IPS-18c (cell line): Measurements from ENCODE around the gene SSX4.
"Not testable (repeated sequence)": the region's sequence is repeated elsewhere in the genome, so short reads cannot be mapped to it uniquely, and the experiment has no call there.

Experiments used
- H3K4me3 ChIP-seq: 2 replicates; pipeline ENCODE4 v1.7.0; 2013; ENCODE audit warnings: low read depth, mild to moderate bottlenecking, low read length, moderate library complexity; ENCODE audit not compliant: insufficient read depth
- H3K9me3 ChIP-seq: one replicate; pipeline ENCODE4 v1.6.1; 2013; ENCODE audit warnings: mild to moderate bottlenecking, low read length, moderate library complexity; ENCODE audit not compliant: control insufficient read depth, insufficient read depth

Gene SSX4, protein sequence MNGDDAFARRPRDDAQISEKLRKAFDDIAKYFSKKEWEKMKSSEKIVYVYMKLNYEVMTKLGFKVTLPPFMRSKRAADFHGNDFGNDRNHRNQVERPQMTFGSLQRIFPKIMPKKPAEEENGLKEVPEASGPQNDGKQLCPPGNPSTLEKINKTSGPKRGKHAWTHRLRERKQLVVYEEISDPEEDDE

DNA sequence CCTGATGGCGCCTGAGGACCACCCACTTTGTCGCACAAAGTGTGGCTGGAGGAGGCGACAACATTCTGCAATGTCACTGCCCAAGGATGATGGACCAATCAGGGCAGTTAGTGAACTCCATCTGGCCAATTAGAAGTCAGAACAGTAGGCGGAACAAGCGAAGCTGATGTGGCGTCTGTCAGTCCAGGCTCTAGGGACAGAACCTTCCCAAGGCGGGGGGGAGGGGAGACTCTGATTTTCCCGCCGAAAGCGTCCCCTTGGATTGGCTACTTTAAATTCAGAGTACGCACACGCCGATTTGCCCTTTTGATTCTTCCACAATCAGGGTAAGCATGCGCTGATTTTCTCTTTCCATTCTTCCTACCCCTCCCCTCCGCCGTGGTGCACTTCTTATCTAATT, at the start of gene SSX4:
Gene SSX4, plus strand, starts transcription at position 301 of the 400 bp plus-strand sequence. CDS start 515 bp downstream, outside the sequence.
- H3K9me3 ChIP-seq: not testable (repeated sequence)

DNA sequence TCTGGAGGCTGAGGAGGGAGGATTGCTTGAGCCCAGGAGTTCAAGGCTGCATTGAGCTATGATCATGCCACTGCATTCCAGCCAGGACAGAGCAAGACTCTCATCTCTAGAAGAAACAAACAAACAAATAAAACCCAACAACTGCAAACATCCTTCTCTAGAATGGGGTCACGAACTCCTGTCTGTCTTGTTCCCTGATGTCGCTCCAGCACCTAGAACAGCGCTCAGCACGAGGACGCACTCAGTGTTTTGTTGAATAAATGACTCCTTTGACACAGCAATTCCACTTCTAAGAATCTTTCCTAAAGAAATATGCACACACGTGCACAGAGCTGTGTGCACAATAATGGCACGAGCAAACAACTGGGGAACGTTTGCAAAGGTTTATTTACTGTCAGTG, 37.3 kb upstream of the SSX4 start:
- not testable (repeated sequence) for H3K9me3 ChIP-seq, H3K4me3 ChIP-seq

More for the DNA sequence above, at the start of gene SSX4:
- H3K4me3 ChIP-seq: not testable (repeated sequence)

DNA sequence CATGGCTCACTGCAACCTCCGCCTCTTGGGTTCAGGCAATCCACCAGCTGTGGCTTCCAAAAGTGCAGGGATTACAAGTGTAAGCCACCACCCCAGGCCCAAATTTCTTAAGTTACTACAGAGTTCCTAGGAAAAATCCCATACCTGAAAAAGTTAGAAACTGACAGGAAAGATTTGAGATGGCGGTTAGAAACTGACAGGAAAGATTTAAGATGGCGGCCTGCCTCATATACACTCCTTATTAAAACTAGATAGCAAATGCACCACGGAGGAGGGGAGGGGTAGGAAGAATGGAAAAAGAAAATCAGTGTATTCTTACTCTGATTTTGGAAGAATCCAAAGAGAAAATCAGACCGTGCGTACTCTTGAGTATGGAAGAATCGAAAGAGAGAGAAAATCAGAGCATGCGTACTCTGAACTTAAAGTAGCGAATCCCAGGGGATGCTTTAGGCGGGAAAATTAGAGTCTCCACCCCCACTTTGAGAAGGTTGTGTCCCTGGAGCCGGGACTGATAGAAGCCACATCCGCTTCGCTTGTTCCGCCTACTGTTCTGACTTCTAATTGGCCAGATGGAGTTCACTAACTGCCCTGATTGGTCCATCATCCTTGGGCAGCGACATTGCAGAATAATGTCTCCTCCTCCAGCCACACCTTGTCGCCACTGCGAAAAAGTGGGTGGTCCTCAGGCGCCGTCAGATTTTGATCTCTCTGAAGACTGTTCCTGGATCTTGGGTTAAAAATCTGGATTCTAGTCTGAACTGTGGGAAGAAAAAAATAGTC, 26.8 kb upstream of the SSX4 start, which contains the start of gene SSX3:
Gene SSX3, minus strand, starts transcription at position 389 of the 780 bp plus-strand sequence. CDS start 1,454 bp downstream, outside the sequence.
- not testable (repeated sequence) for H3K9me3 ChIP-seq, H3K4me3 ChIP-seq

DNA sequence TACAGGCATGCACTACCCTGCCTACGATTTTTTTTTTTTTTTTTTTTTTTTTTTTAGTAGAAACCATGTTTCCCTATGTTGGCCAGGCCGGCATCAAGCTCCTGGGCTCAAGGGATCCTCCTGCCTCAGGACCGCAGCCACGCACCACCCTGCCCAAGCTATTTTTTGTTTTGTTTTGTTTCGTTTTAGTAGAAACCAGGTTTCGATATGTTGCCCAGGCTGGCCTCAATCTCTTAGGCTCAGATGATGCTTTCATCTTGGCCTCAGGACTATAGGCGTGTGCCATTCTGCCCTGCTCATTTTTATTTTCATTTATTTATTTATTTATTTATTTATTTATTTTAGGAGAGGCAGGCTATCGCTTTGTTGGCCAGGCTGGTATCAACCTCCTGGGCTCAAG, 25.7 kb upstream of the SSX4 start:
- Histone ChIP-seq H3K4me3 (no peak overlapping the region), H3K9me3 (peaks cover 5% of the 10 kb centered on the region)

DNA sequence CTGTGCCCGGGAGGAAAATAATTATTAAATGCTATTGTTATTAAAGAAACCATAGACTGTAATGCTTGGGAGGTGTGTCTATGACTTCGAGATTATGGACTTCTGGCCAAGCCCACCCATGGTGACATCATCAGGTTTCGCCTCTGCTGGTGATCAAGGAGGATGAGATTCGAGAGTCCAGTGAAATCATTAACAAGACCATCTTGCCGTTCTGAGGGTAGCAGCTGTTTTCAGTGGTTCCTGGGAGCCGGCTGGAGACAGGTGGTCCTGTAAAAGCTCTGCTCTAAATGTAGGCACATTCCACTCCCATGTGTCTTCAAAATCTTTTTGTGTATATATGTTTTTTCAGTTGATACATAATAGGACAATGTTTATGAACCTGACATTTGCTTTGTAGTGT, 24.1 kb upstream of the SSX4 start:
- H3K9me3 ChIP-seq, H3K4me3 ChIP-seq: not testable (repeated sequence)

DNA sequence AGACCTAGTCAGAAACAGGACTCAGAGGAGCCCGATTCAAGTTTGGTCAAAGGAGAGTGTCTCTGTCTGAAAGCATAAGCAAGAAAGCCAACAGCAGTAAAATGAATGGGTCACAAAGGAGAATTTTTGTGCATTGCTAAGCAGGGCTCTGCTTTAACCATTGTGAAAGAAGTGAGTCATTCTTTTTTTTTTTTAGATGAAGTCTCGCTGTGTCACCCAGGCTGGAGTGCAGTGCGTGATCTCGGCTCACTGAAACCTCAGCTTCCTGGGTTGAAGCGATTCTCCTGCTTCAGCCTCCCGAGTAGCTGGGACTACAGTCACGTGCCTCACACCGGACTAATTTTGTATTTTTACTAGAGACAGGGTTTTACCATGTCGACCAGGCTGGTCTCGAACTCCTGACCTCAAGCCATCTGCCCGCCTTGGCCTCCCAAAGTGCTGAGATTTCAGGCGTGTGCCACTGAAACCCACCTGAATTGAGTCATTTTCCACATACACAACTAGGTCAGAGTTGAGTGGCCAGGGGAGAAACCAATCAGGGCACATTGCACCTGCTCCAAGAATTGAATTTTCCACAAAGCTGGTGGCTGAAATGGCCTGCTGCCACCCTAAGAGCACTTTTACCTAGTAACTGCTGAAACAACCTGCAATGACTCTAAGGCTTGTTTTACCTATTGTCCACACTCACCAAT, 15.5 kb upstream of the SSX4 start:
- not testable (repeated sequence) for H3K4me3 ChIP-seq, H3K9me3 ChIP-seq

DNA sequence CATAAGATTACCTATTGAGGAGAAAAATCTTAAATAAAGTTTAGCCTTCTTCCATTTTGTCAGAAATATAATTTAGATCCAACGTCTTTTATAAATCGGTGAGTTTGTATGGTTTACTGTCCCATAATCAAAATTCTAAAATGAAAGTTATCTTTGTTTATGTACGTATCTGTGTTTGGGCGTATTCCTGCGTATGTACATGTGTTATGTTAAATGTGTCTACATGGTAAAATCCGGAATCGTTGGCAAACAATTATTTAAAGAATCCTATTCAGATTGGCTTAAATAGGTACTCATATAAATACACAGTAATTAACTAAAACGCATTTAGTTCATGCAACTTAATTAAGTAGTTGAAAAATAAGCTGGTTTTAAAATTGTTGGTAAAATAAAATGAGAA, 12.9 kb upstream of the SSX4 start:
- not testable (repeated sequence) for H3K4me3 ChIP-seq, H3K9me3 ChIP-seq

DNA sequence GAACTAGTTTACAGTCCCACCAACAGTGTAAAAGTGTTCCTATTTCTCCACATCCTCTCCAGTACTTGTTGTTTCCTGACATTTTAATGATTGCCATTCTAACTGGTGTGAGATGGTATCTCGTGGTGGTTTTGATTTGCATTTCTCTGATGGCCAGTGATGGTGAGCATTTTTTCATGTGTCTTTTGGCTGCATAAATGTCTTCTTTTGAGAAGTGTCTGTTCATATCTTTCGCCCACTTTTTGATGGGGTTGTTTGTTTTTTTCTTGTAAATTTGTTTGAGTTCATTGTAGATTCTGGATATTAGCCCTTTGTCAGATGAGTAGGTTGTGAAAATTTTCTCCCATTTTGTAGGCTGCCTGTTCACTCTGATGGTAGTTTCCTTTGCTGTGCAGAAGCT, 13.6 kb downstream of the SSX4 start:
- not testable (repeated sequence) for H3K9me3 ChIP-seq, H3K4me3 ChIP-seq

DNA sequence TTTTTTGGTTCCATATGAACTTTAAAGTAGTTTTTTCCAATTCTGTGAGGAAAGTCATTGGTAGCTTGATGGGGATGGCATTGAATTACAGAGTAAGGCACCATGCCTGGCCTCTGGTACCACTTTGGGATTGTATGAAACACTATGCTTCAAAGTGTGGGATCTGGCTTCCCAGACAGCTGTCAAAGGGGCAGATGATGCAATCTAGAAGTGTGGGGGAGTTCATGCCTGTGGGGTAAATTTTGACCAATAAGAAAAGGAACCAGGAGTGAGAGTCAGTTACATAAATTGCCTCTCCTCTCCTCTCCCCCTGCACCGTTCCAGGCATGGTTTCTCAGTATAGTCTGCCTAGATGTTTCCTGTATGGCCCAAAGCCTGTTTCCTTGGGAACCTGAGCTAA, 14.5 kb downstream of the SSX4 start:
- not testable (repeated sequence) for H3K4me3 ChIP-seq, H3K9me3 ChIP-seq

DNA sequence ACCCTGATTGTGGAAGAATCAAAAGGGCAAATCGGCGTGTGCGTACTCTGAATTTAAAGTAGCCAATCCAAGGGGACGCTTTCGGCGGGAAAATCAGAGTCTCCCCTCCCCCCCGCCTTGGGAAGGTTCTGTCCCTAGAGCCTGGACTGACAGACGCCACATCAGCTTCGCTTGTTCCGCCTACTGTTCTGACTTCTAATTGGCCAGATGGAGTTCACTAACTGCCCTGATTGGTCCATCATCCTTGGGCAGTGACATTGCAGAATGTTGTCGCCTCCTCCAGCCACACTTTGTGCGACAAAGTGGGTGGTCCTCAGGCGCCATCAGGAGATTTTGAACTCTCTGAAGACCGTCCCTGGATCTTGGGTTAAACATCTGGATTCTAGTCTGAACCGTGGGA, 28.5 kb downstream of the SSX4 start, which contains the start of gene SSX4B:
Gene SSX4B, minus strand, starts transcription at position 101 of the 400 bp plus-strand sequence. CDS start 588 bp downstream, outside the sequence.
- not testable (repeated sequence) for H3K9me3 ChIP-seq

DNA sequence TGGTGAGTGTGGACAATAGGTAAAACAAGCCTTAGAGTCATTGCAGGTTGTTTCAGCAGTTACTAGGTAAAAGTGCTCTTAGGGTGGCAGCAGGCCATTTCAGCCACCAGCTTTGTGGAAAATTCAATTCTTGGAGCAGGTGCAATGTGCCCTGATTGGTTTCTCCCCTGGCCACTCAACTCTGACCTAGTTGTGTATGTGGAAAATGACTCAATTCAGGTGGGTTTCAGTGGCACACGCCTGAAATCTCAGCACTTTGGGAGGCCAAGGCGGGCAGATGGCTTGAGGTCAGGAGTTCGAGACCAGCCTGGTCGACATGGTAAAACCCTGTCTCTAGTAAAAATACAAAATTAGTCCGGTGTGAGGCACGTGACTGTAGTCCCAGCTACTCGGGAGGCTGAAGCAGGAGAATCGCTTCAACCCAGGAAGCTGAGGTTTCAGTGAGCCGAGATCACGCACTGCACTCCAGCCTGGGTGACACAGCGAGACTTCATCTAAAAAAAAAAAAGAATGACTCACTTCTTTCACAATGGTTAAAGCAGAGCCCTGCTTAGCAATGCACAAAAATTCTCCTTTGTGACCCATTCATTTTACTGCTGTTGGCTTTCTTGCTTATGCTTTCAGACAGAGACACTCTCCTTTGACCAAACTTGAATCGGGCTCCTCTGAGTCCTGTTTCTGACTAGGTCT, 43.8 kb downstream of the SSX4 start:
- H3K9me3 ChIP-seq, H3K4me3 ChIP-seq: not testable (repeated sequence)

More for the DNA sequence above, 28.5 kb downstream of the SSX4 start, which contains the start of gene SSX4B:
- not testable (repeated sequence) for H3K4me3 ChIP-seq

DNA sequence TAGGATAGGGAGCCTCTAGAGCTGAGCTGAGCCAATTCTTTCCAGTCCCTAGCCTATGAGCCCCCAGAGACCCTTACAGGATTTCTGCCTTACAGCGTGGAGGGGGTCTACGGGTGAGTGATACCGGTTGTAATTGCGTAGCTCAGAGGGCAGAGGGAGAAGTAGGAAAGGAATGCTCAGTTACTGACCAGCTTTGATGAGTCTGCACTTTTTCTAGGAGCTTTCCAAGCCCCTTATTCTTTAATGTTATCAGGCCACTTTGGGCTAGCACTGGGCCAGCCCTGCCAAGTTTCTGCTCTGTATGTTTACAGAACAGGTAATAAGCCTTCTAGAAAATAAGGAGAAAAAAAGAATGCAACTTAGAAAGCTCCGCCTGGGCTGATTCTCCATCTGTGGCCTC, 46.3 kb downstream of the SSX4 start:
- H3K4me3 ChIP-seq, H3K9me3 ChIP-seq: not testable (repeated sequence)

DNA sequence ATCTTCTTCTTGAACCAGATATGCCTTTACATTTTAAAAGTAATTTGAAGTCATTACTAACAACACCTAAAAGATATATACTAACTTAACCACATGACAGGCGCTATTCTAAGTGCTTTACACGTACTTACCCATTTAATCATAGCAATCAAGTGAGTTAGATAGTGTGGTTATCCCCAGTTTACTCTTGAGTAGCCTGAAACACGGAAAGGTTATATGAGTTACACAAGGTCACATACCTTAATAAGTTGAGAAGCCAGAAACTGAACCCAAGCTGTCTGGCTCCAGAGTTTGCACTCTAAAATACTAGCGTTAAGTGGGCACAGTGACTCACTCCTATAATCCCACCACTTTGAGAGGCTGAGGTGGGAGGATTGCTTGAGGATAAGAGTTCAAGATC, 46.8 kb downstream of the SSX4 start:
- H3K9me3 ChIP-seq, H3K4me3 ChIP-seq: not testable (repeated sequence)

DNA sequence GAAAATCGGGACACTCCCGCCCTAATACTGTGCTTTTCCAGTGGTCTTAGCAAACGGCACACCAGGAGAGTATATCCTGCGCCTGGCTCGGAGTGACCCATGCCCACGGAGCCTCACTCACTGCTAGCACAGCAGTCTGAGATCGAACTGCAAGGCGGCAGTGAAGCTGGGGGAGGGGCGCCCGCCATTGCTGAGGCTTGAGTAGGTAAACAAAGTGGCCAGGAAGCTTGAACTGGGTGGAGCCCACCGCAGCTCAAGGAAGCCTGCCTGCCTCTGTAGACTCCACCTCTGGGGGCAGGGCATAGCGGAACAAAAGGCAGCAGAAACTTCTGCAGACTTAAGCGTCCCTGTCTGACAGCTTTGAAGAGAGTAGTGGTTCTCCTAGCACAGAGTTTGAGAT, 50.4 kb downstream of the SSX4 start:
- not testable (repeated sequence) for H3K9me3 ChIP-seq, H3K4me3 ChIP-seq
